NCI-H1092 treated with DMSO at 0.1 percent for 48 hours (cell line): ENCODE measurements around the gene CREBBP.

Source experiments
- DNase-seq: peaks from one replicate; lab custom pipeline; 2025; lab: John Stamatoyannopoulos, UW

The CREBBP gene

DNA sequence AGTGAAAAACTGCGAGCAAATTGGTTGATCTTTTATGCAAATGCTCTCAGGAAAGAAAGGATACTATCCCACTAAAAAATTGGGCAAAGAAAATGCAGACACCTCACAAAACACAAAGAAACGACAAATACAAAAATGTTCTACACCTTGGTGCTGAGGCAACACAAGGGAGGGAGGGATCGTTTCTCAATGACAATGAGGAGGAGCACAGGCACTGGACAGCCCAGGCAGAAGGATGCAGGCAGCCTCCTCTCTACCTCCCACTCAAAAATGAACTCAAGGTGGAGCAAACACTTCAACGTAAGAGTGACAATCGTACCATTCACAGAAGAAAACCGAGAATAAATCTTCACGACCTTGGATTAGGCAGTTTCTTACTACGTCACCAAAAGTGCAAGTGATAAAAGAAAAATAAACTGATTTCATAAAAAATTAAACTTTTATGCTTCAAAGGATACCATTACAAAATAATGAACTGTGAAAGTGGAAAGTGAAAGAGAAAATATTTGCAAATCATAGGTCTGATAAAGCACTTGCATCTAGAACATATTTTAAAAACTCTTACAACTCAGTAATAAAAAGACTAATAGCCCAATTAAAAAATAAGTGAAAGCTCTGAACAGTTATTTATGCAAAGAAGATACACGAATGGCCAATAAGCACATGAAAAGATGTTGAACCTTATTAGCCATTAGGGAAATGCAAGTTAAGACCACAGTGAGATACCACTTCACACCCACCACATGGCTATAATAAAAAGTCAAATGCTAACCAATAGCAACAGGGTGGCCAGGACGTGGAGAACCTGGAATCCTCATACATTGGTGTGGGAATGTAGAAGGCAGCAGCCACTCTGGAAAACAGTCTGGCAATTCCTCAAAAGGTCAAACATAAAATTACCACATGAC is 82.4 kb downstream of the CREBBP start:
- no peak for DNase-seq

DNA sequence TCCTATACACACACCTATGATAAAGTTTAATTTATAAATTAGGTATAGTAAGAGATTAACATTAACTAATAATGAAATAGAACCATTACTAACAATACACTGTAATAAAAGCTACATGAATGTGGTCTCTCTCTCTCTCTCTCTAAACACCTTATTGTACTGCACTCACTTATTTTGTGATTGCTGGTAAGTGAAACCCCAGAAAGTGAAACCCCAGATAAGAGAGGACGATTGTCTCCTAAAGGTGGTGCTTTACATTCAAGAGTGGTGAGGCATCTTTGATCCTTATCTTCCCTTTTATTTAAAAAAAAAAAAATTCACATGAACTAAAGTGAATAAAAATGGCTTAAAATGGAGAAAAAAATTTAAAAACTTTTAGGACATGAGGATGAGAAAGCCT is 83.0 kb downstream of the CREBBP start:
- DNase-seq = no peak

DNA sequence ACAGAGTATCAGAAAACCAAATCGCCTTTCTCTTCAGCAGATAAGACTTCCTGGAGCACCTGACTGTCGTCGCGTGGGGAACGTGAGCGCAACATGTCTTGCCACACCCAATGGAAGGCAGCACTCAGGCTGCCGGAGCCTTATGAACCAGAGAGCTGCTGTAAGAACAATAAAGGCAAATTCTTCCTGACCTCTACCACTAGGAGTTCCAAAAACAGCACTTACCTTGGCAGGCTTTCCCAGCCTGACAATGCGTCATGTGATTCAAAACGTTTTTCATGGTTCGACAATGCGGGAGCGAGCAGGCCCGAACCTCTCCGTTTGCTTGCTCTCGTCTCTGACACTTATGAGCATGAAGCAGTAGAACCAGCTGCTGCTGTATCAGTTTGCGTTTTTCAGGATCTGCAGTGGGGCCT is 87.3 kb downstream of the CREBBP start:
- DNase-seq = no peak

DNA sequence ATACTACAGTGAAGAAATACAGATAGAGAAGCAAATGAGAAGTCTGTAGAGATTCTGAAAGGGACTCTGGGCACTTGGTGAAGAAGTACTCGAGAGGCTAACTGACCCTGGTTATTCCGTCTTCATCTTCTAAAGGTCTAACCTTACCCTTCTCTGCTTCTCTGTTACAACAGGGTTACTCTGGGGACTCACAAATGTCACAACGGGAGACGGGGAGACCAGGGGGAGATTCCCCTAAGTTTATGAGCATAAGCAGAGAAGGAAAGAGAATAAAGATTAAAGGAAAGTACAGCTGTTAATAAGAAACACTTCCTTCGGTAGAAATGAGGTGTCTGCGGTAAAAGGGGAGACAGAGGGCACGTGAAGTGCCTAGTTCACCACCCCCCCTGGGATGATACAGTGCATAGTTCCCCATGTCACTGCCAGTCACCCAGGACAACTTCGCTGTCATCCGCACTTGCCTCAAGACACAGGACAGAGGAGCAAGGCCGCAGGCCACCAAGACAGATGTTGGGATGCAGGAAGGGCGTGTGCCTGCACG is 88.0 kb downstream of the CREBBP start:
- DNase-seq = no peak

DNA sequence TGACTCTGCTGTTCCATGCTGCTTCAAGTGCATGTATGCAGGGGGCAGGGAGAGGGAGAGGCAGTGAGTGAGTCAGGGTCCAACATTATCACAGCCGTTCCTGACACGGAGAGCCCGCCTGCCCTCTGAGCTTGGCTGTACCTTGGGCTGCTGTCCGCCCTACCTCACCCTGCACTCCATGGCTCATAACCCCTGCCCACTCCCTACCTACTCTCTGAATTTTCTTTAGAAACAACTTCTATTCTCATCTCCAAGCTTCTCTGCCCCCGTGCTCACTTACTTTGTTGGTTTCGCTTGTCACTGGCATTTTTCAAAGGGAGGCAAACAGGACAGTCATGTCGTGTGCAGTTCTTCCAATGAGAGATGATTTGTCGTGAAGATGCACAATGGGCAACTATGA is 88.8 kb downstream of the CREBBP start:
- no peak for DNase-seq

DNA sequence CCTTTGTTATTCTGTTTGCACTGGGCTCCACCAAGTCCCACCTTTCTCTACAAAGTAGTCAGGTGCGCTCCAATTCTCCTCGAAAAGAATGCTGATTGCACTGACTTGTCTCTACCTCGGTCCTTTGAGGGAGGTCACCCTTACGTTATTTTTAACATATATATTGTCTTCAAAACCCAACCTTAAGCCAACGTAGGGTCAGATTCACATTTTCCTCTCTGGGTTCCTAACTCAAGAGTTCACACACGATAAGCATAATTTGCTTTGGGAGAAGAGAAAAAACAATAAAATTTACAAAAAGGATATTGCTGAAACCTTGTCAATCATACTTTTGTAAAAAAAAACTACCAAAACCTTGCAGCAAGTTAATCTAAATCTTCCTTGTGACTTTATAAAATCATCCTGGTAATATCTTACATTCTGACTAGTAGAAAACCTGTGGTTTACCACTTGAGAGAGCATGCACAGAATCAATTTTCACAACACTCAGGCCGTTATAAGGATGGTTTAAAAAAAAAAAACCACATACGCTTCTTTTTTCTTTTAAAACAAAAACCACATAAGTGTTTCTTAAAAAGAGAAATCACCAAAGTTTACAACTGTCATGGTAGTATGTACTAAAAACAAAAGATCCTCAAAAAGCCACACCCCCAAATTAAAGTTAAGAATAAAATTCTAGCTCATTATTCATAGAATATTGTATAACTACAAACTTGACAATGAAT is 91.0 kb downstream of the CREBBP start:
- no peak for DNase-seq

DNA sequence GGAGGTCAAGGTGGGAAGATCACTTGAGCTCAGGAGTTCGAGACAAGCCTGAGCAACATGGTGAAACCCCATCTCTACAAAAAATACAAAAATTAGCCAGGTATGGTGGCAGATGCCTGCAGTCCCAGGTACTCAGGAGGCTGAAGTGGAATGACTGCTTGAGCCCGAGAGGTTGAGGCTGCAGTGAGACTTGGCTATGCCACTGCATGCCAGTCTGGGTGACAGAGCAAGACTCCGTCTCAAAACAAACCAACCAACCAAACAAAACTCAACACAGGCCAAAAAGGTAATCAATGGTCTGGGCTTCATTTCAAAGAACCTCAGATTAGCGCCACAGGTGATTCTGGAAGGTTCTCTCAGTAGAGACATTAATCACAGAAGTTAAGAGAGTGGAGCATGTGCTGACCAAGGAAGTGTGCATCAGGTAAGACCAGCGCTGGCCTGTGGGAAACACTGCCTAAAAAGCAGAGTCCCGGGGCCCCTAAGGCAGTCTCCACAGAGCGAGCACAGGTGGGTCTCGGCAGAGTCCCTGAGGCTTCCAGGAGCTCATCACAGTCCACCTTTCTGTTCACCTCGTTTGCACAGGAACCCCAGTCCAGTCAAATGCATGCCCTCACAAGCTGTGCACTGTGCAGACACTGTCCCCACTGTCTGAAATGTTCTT is 91.7 kb downstream of the CREBBP start:
- DNase-seq = no peak

DNA sequence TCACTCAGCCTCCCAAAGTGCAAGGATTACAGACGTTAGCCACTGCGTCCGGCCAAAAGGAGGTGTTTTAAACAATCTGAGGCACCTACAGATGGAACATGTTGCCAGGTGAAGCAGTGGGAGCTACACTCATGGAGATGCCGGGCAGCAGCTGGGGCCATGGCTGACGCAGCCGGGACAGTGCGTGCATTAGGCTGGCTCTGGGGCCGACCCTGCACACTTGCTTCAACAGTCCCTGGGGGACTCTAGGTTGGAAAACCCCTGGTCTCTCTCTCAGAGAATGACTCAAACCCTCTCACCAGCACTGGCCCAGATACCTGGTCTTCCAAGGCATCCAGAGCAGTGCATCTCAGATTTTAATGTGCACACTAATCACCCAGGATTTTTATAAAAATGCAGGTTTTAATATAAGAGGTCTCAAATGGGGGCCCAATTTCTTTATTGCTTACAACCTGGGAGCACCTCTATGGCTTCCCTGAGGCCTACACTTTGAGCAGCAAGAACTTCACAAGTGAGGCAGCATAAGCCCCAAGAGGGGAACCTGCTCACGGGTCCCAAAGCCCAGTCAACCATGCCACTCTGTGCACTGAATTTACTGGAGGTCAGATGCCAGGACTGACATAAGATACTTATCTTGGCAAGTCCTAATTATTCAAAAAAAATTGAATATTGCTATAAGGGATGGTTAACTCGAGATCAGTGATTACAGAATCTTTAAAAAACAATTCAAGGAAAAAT is 92.4 kb downstream of the CREBBP start:
- no peak for DNase-seq

DNA sequence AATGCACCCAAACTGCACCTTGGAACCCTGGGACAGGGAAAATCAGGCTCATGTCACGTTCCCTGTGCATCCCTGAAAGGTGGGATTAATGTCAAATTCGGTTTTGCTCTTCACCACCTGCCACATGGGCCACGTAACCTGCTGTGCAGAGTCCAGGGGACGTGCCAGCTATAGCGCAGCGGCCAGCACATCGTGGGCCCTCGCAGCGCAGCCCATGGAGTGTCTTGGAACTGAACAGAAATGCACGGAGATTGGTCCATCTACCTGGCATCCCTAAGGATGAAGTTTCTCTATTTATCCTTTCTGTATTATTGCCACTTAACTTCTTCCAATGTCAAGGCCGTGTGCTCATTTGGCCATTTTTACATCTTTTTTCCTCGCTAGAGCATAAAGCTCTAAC is 95.1 kb downstream of the CREBBP start:
- no peak for DNase-seq

DNA sequence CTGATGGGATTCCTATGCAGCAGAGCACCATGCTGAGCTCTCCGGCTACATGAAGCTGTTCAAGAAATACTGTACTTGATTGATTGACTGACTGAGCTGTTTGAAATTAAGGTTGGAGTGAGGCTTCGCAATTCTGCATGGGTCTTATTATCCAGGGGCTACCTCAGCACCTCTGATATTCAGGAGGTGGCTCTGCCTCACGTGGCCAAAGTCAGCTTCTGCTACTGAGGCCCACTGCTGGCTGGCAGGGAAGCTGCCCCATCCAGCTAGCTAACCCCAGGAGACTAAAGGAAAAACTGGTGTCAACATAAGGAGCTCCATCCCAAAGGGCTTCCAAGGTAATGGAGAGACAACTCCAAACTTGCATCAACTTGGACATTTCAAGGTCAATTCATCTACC is 97.0 kb downstream of the CREBBP start:
- DNase-seq = no peak

DNA sequence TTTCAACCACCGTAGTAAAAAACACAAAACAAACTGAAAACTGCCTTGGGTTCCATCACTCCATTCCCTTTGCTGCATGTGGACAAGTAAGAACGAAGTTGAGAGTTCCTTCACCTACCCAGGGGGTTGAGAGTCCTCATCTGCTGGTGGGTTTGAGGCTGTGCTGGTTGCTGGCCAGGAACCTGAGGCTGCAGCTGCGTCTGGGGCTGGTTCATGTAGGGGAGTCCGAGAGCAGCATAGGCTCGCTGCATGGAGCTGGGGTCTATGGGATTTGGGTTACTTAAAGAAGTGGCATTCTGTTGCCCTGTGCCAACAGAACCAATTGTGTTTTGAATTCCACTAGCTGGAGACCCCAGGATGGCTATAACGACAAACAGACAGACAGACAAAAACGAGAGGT is 97.9 kb downstream of the CREBBP start:
- no peak for DNase-seq

DNA sequence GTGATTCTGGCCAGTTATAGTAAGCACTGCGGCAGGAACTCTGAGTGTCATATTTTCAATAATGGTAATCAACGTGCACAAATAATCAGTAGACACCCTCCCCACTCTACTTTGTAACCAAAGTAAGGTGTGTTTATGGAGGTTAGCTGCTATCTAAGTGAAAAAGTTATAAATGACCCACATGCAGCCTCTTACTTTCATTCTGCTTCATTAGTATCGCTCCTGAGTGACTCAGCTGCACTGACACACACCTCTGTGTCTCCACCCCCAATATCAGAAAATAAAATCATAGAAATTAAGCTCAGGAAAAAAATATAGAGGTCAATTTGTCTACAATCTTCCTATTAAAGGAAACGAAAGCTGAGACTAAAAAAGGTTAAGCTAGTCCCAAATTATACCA is 99.1 kb downstream of the CREBBP start:
- DNase-seq = no peak

DNA sequence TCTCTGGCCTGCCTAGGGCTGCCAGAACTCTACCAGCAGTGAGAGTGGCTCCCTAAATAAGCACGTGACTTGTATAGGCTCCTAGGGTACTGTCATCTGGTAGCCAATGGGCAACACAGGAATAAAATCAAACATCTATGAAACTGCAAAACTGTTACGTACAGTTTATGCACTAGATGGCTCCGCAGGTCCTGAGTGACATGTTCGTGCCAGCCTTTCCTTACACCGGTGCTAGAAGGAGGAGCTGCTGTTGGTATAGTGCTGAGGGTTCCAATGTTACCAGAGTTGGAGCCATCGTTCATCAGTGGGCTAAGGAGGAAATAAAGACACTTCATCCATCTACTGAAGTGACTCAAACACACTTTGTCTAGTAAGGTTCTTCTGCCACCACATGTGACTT is 99.9 kb downstream of the CREBBP start:
- DNase-seq = peak; percentile 4

DNA sequence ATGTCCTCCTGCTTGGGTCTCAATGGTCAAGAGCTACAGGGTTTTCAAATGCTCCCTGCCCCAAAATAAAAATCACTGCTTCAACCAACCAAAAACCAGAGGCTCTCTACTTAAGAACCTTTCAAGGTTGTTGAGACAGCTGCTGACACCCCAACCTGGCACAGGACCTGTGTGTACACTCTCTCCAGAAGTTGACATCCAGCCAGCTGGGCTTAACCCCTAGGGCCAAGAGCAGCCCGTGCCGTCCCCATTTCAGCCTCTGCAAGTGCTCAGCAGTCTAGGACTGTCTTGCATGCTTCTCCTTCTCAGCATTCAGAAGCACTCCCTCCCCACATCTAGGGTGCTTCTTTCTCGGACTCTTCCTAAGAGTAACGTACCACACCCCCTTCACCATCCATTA is 104.2 kb downstream of the CREBBP start:
- DNase-seq = peak; percentile 68

DNA sequence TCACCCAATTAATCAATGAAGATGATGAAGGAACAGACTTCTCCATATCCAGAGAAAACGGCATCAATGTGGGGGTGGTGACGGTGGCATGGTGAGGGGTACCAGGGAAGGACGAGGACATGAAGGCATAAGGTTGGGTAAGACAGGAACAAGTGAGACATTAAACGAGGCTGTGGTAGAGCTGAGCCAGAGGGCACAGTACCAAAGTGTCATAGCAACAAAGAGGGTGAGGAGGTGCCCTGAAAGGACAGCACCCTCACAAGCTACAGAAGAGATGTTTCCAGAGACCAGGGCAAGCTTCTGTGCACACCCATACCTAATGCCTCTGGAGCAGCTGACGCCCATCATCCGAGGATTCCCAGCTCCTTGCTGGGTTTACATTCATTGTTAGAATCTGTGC is 105.7 kb downstream of the CREBBP start:
- peak; percentile 29 for DNase-seq

DNA sequence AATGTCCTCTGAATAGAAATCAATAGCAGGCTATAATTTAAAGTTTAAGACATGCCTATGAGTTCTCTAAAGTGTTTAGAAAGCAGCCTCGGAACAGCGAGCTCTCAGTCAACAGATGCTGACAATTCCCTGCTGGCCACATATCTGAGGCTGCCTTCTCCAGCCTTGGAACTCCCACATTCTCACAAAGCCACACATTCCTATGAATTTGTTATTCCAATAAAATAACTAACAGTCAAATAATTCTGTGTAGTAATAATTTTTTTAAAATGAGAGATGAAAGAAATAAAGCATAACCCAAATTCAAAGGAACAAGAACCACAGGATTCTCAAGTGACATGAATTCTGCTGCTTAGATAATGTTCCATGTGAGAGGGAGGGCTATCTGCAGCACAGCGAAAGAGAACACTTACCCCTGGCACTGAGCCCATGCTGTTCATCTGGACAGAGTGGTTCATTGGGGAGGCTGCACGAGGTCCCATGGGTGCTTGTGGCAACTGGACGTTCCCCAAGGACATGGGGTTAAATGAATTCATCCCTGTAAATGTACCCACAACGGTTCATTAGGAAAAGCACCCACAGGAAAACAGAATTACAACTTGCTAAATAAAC is 106.3 kb downstream of the CREBBP start:
- DNase-seq = peak; percentile 71

DNA sequence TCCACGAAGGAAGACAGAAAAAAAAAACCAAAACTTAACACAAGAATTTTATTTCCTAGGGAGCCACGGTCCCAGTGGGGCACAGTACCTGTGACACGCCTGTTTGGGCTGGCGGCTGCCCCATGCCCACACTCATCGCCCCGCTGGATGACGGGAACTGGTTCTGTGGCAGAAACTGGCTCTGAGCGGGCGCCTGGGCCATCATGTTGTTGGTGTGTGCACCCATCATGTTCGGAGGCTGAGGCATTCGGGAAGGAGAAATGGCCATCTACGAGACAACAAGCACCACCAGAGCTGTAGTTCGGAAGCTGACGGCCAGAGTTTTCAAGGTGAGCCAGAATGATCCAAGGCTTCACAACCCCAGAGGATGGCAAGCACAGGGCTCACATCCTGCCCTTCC is 106.8 kb downstream of the CREBBP start:
- DNase-seq = no peak

DNA sequence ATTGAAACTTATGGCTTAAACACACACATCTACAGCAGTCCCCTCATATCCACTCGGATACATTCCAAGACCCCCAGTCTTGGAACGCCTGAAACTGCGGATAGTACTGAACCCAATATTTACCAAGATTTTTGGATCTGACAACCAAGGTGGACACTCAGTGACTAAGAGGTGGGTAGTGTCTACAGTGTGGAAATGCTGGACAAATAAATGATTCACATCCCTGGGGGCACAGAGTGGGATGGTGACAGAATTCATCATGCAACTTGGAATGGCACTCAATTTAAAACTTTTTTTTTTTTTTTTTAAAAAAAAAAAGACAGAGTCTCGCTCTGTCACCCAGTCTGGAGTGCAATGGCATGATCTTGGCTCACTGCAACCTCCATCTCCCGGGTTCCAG is 109.0 kb downstream of the CREBBP start:
- no peak for DNase-seq

DNA sequence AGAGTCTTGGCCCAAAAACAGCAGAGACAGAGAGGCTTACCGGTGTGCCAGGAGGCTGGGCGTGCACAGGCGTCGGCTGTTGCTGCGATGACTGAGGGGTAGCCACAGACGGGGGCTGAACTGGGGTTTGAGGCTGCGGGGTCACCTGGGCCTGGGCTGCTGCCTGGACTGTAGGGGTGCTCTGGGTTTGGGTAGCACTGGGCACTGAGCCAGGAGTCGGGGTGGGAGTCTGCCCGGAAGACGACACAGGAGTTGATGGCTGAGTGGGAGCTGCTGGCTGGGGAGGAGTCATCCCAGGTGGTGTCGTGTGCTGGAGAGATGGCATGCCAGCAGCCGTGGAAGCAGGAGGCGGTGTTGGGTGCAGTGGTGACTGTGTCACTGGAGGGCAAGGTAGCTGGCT is 110.0 kb downstream of the CREBBP start:
- no peak for DNase-seq

DNA sequence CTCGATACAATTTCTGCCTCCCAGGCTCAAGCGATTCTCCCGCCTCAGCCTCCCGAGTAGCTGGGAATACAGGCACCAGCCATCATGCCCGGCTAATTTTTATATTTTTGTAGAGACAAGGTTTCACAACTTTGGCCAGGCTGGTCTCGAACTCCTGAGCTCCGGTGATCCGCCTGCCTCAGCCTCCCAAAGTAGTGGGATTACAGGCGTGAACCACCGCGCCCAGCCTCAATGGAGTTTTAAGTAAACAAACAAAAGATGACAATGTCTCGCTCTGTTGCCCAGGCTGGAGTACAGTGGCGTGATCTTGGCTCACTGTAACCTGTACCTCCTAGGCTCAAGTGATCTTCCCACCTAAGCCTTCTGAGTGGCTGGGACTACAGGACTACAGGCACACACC is 110.6 kb downstream of the CREBBP start:
- DNase-seq = no peak

DNA sequence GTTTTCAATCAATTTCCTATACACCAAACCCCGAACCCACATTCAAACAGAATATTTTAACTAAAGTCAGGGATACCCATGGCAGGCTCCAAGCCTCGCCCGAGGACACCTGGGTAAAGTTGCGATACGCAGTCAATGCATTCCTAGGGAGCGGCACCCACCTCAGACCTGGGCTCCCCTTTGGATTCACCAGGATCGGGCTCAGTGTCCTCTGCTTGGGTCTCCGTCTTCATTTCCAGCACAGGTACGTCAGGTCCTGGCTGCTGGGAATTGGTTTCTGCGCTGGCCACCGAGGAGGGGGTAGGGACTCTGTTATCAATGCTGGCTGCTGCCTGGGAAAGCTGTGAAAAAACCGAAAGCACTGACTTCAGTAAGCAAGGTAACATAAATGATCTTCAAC is 111.5 kb downstream of the CREBBP start:
- no peak for DNase-seq
